DMS53 treated with DMSO at 0.1 percent for 48 hours (cell line): ENCODE measurements around the gene OGDH.
A peak's percentile ranks its signal among the peaks of the same experiment; 100 is the strongest.
"Not testable (repeated sequence)": the region's sequence is repeated elsewhere in the genome, so short reads cannot be mapped to it uniquely, and the experiment has no call there.

Source experiments
- DNase-seq: peaks from one replicate; lab custom pipeline; 2025; ENCODE audit not compliant: unreplicated experiment; lab: John Stamatoyannopoulos, UW

Gene OGDH

GRCh38 chr7:44606341-44607140, at the start of gene OGDH:
OGDH (plus strand) TSS chr7:44606627; CDS start chr7:44624344, 17,717 bp downstream.
- peak; percentile 97 for DNase-seq

DNA sequence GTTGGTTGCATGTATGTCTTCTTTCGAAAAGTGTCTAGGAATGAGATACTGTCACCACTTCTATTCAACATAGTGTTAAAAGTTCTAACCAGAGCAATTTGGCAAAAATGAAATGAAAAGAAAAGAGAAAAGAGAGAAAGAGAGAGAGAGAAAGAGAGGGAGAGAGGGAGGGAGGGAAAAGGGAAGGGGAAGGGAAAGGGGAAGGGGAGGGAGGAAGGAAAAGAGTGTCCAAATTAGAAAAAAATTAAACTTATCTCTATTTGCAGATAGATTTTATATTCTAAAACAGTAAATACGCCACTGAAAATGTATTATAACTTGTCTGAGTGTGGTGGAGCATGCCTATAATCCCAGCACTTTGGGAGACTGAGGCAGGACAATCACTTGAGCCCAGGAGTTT, 48.9 kb upstream of the OGDH start:
- no peak for DNase-seq

DNA sequence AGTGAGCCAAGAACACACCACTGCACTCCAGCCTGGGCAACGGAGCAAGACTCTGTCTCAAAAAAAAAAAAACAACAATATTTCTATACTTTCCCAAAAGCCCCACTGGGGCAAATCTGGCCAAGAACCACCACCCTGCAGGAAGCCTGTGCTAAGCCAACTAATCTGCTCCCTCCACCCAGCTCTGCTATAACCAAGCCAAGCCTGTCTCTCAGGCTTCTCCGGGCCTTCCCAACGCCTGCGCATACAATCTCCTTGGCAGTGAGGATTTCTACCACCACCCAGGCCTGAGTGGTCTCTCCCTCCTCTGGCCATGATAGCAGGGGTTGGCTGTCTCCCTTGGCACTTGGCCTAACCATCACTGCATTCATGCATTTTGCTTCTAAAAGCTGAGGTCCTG, 46.9 kb upstream of the OGDH start:
- DNase-seq: no peak

- DNase-seq: no peak
These were observed 44.9 kb upstream of the OGDH start for GRCh38 chr7:44561481-44561880.

DNA sequence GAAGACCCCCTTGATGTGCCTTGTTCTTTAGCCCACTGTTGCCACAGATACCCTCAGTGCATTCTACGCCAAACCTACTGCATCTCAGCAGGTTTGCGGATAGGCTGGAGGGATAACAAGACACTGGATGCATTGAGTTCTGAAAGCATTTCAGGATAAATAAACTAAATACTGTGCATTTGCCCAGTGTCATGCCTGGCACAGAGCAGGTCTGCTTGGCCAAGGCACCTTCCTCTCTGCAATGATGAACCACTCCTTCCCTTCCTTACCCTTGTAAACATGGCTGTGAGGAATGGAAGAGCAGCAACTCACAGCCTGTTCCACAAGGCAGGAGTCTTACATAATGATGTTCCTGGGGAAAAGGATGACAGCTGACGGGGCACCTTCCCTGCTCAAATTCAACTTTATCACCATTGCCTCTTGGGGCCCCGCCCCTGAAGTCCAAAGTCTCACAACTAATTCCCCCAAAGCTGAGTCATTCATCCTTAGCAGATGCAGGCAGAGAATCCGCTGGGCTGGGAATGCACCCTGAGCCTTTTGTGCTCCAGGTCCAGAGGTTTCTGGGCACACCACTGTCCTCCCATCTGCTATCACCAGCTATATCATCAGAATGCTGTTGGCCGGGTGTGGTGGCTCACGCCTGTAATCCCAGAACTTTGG, 44.3 kb upstream of the OGDH start:
- DNase-seq: no peak

DNA sequence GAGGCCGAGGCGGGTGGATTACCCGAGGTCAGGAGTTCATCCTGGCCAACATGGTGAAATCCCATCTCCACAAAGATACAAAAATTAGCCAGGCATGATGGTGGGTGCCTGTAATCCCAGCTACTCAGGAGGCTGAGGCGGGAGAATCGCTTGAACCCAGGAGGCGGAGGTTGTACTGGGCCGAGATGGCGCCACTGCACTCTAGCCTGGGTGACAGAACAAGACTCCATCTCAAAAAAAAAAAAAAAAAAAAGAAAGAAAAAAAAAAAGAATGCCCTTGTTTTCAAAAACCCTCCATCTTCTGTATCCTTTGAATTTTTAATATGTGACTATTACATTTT, 43.8 kb upstream of the OGDH start:
- not testable (repeated sequence) for DNase-seq

GRCh38 chr7:44563171-44563679, 43.2 kb upstream of the OGDH start:
- no peak for DNase-seq

DNA sequence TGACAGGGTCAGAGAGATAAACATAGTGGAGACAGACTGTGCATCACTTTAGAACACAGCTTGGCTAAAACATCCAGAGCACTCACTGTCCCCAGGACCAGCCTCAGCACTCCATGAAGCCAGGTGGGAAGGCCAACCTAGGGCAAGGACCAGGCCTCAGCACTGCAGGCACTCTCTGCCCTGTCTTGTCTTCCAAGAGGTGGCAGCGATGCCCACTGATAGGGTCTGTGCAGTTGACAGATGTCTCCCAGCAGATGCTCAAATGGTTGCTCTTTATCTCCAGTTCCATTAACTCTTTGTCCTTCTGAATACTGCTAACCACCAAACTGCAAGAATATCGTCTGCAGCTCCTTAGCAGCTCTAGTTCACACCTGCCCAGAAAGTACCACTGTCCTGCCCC, 41.8 kb upstream of the OGDH start:
- DNase-seq: no peak

GRCh38 chr7:44565097-44565794, 41.2 kb upstream of the OGDH start:
- peak; percentile 62 for DNase-seq

- no peak for DNase-seq
These were observed 40.5 kb upstream of the OGDH start for GRCh38 chr7:44565795-44566559.

DNA sequence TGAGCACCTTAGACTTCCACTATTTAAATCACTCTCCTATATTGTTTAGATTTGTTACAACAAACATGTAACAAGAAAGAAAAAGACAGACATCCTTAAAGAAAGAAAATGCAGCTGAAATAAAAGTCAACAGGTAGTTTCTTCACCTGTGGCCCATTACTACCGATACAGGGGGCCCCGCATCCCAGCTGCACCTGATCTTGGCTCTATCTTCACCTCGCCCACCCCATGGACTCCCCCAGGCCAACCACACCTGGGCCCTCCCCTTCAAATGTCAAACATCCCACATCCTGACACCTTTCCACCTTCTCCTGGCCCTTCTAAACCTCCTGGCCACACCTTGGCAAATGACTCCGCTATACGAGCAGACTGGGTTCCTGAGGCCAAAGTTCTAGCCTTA, 39.7 kb upstream of the OGDH start:
- DNase-seq: no peak

DNA sequence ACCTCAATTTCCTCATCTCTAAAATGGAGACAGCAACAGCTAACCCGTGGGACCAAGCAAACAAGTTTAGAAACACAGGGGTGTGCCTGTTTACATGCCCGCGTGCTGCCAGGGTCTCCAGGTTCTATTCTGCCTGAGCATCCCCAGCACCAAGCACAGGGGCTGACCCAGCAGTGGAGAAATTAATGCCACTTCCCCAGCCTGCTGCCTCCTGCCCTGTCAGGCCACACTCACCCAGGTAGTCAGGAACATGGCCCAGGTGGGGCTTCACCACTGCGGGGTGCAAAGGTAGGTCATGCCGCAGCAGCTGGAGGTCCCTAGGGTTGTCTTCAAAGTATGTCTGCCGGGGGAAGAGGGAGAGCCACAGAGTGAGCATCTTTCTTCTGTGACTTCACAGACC, 38.5 kb upstream of the OGDH start:
- no peak for DNase-seq

GRCh38 chr7:44568771-44569560, 37.5 kb upstream of the OGDH start:
- DNase-seq: no peak

GRCh38 chr7:44569959-44570358, 36.5 kb upstream of the OGDH start:
- DNase-seq: no peak

DNA sequence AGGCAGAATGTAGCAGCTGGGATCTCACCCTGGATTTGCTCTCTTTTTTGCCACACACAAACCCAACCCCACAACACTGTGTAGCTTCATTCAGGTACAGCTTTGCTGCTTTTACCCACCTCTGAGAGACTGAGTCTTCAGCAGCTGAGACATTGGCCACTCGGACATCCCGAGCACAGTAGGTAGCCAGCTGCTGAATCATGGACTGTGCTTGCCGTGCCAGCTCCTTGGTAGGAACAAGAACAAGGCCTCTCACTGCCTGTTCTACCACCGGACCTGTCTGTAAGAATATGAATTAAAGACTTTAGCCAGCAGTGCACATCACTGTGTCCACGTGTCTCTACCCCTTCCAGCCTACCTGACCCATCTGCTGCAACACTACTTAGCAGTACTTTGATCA, 33.7 kb upstream of the OGDH start:
- DNase-seq: no peak

DNA sequence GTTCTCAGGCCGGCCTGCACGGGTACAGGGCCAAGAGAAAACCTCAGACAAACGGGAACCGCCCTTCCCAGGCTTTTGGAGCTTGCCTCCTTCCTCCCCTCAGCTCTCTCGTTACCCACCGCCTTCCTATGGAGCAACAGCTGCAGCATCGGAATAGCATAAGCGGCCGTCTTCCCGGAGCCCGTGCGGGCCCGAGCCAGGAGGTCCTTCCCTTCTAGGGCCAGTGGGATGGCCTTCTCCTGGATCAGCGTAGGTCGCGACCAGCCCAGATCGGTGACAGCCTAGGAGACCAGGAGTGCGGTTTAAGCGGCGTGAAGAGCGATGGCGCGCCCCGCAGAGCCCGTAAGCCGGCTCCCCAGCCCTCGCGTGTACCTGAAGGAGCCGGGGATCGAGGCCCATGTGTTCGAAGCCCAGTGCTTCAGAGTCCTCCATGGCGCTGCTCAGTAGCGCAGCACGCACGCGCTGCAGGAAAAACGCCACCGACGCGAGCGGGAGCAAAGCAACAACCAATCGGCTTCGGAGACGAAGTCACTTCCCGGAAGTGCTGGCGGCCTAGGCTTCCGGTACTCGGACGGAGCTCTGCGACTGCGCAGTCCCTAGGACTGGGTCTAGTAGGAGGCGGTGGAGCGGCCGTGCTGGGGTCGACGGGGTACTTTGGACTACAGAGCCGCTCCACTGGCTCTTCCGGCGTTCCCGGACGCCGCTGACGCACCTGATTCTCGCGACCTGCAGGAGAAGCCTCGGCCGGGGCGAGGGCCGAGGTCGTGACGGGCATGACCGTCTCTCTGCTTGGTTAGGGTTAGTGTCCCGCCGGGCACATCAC, 32.8 kb upstream of the OGDH start, which contains the start of gene DDX56:
TSS of gene DDX56 (minus strand) at position 445 of the 823 bp plus-strand sequence. CDS start at position 432, 13 bp downstream.
- peak; percentile 90 for DNase-seq

DNA sequence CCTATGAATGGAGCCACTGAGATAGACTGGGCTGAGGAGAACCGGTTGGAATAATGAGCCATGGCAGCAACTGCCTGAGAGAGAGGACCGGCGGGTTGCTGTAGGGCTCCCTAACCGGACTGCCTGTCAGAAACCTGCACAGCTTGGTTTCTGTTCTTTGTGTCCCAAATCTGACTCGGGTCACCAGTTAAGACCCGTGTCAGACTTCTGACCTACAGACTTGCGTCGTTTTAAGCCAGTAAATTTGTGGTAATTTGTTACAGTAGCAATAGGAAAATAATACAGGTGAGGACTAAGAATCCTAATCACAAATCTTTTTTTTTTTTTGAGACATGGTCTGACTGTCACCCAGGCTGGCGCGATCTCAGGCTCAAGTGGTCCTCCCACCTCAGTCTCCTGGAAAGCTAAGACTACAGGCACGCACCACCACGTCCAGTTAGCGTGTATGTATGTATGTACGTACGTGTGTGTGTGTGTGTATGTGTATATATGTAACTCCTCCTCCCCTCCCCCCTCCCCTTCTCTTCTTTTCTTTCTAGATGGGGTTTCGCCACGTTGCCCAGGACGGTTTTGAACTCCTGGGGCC, 32.0 kb upstream of the OGDH start:
- DNase-seq: no peak

DNA sequence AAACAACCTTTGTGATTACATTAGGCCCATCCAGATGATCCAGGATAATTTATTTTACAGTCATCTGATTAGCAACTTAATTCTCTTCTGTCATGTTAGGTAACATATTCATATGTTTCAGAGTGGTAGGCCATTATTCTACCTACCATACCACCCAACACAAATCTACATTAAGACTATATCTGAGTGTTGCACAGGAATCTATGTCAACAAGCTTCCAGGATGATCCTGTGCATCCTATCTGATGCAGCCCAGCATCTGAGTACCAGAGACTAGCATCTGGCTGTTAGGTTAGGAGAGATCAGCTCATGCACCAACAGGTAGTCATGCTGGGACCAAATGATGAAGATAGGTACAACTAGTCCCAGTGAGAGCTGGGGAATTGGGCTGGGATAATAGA, 31.4 kb upstream of the OGDH start:
- no peak for DNase-seq

DNA sequence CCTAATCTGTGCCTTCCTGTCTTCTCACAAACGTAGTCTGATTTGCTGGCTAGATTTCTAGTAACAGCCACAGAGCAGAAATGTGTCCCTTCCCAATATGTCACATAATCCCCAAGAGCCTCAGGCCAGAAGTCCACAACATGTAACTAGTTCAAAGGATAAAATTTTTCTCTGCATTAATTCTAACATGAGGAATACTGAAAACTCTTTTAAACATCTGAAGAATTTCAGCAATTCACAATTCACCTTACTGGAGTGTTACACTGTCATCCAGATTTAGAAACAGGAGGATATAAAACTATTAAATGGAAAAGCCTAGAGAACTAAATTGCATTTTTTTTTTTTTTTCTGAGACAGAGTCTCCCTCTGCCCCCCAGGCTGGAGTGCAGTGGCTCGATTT, 30.2 kb upstream of the OGDH start:
- no peak for DNase-seq
